ENCODE data around the gene TNXB. TPM values are rescaled to one million over a fixed set of nuclear protein-coding genes. Genes with fewer than 3 reads are reported as not detected.

Gene TNXB
- total and polyA plus RNA-seq, 2 donors (not counting 3 experiments of a cell fraction or from before 2014, with no cell fraction given) = 0.47 to 2.7 TPM

DNA sequence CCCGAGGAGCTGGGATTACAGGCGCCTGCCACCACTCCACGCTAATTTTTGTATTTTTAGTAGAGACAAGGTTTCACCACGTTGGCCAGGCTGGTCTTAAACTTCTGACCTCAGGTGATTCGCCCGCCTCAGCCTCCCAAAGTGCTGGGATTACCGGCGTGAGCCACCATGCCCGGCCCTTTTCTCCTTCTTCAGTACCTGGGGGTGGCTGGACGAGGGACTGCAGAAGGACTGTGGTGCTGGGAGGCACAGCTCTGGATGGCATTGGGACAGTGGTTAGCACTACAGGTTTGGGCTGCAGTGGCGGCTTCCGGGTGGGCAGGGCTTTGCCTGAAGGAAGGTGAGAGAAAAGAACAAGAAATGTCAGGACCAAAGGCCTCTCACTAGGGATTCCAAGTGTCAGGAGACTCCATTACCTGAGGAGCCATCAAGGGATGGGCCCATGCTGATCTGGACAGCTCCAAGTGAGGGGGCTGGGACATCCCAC is 11.5 kb upstream of the TNXB start:
- Histone ChIP-seq H3K4me1 (ENCODE audit: control insufficient read depth, extremely low read depth, insufficient read depth, low read length) (no peaks in the 10 kb centered on the region), H3K27ac (ENCODE audit: insufficient read depth, low read depth, low read length) (no peak overlapping the region), H3K36me3 (ENCODE audit: control insufficient read depth in 2 of 2, extremely low read depth in 1 of 2, insufficient read depth in 2 of 2, low read length in 2 of 2) (peaks cover 20 to 51% of the 10 kb centered on the region in 2 experiments), H3K79me2 (ENCODE audit: control insufficient read depth, insufficient read depth, low read length) (no peaks in the 10 kb centered on the region), H3K9ac (replicated peaks; ENCODE audit: extremely low read depth, insufficient read depth, low read length) (no peak overlapping the region), H3K9me3 (replicated peaks; ENCODE audit: control insufficient read depth, insufficient read depth, low read length) (no peaks in the 10 kb centered on the region), H4K20me1 (replicated peaks; ENCODE audit: control insufficient read depth, extremely low read depth, insufficient read depth, low read length) (no peaks in the 10 kb centered on the region), H2AFZ (ENCODE audit: low read depth, low read length) (no peak overlapping the region), H3K4me2 (ENCODE audit: insufficient read depth, low read length) (no peak overlapping the region), H3K27me3 (ENCODE audit: control insufficient read depth in 2 of 2, insufficient read depth in 2 of 2, low read length in 2 of 2) (no peaks in the 10 kb centered on the region), H3K9me1 (replicated peaks; ENCODE audit: control insufficient read depth, extremely low read depth, insufficient read depth, low read length) (no peaks in the 10 kb centered on the region), H3K4me3 (replicated peaks in 1 of 3; ENCODE audit: insufficient read depth in 1 of 3, low read depth in 1 of 3, low read length in 3 of 3) (no peak overlapping the region)
- CTCF ChIA-PET = interaction anchor here (0.7 to 1.4 kb wide), 3 partner anchors 10 to 75 kb away, joined by 3 read pairs; no protein-coding TSS in a partner anchor
- intact Hi-C loops (cut with micrococcal nuclease) = no loop called here
- BruUV-seq (replicated peaks) = no TSS peak
- no peak for FAIRE-seq
- no peak for DNase-seq (ENCODE audit: low read depth, low spot score)
- TF ChIP-seq CTCF (IDR thresholded peaks at IDR 0.05; ENCODE audit: extremely low read depth in 1 of 2, insufficient read depth in 1 of 2, low read depth in 1 of 2, low read length in 2 of 2) (no peak), JUN (IDR thresholded peaks at IDR 0.05; ENCODE audit: borderline replicate concordance, insufficient read depth, insufficient read length, low read depth) (no peak), EZH2 (IDR thresholded peaks at IDR 0.05; ENCODE audit: borderline replicate concordance, low read depth, low read length, severe bottlenecking) (no peak), FOS (IDR thresholded peaks at IDR 0.05; ENCODE audit: borderline replicate concordance, insufficient read depth, low read length) (no peak), POLR2AphosphoS5 (IDR thresholded peaks at IDR 0.05; ENCODE audit: insufficient read depth, low read depth, low read length) (no peak), MYC (IDR thresholded peaks at IDR 0.05; ENCODE audit: low read depth, low read length) (no peak), POLR2A (IDR thresholded peaks at IDR 0.05; ENCODE audit: low read depth, low read length) (no peak), GATA2 (IDR thresholded peaks at IDR 0.05; ENCODE audit: insufficient read depth, insufficient read length, low read depth, low read length) (no peak)
- TF ChIP-seq, protein P1, sequence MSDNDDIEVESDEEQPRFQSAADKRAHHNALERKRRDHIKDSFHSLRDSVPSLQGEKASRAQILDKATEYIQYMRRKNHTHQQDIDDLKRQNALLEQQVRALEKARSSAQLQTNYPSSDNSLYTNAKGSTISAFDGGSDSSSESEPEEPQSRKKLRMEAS (IDR thresholded peaks at IDR 0.05; ENCODE audit: insufficient read depth, insufficient read length) = no peak
- POLR2A ChIA-PET = no interaction called here
- dilution Hi-C loops (cut with MboI; ENCODE audit: extremely low pct_ligation_motif_present, low sequenced_read_pairs) = no loop called here

Measured in endothelial cell of umbilical vein (primary cell).